A549 treated with ZK216348 at 1 μM for 4 hours (cell line): ENCODE data around the gene ECSCR. TPM values are rescaled to one million over a fixed set of nuclear protein-coding genes. Genes with fewer than 3 reads are reported as not detected.

ENCODE experiments used
- total RNA-seq: library from RNA; stranded (reverse); fragments of 200-300 nt; extraction: Qiagen RNA extraction; gene quantifications from 5 replicates; pipeline ENCODE4 v1.2.3, GENCODE V29; 2022; ENCODE audit warnings: low read depth

The ECSCR gene
- total RNA-seq: not detected in 5 replicates

GRCh38 chr5:139462586-139463276, at the start of gene ECSCR:
ECSCR (minus strand) TSS chr5:139462743; CDS start chr5:139462670, 73 bp downstream.

GRCh38 chr5:139482050-139482889, 19.7 kb upstream of the ECSCR start, which contains the start of gene STING1:
STING1 (minus strand) TSS chr5:139482758; CDS start chr5:139481704, 1,054 bp downstream.

GRCh38 chr5:139470821-139471300, 8.3 kb upstream of the ECSCR start, which contains the start of gene SMIM33:
SMIM33 (plus strand) TSS chr5:139471004; CDS start chr5:139471122, 118 bp downstream.

GRCh38 chr5:139439013-139439903, 23.3 kb downstream of the ECSCR start, which contains the start of gene DNAJC18:
DNAJC18 (minus strand) TSS chr5:139439525; CDS start chr5:139439445, 80 bp downstream.

GRCh38 chr5:139403787-139404483, 58.6 kb downstream of the ECSCR start, which contains the start of gene SPATA24:
SPATA24 (minus strand) TSS chr5:139404089; CDS start chr5:139404060, 29 bp downstream.

Other genes with a start within 250 kb of the ECSCR start
- 114 to 202 TPM (median 181 TPM) in 5 replicates for gene MATR3, start 169.0 kb downstream of the ECSCR start, total RNA-seq
- 72.7 to 120 TPM (median 86.5 TPM) in 5 replicates for gene PAIP2, start 120.9 kb downstream of the ECSCR start, total RNA-seq
- 0.91 to 1.4 TPM (median 1.1 TPM) in 5 replicates for gene SLC23A1, start 79.4 kb downstream of the ECSCR start, total RNA-seq
- gene MZB1, start 72.8 kb downstream of the ECSCR start, total RNA-seq: not detected in 5 replicates
- gene PROB1, start 67.6 kb downstream of the ECSCR start, total RNA-seq: 0.18 to 0.37 TPM (median 0.28 TPM) in 5 replicates
- 4.6 to 5.9 TPM (median 4.9 TPM) in 5 replicates for gene SPATA24, start 58.7 kb downstream of the ECSCR start, total RNA-seq
- gene DNAJC18, start 23.2 kb downstream of the ECSCR start, total RNA-seq: 6.3 to 10.0 TPM (median 7.2 TPM) in 5 replicates
- gene SMIM33, start 8.3 kb upstream of the ECSCR start, total RNA-seq: not detected in 5 replicates
- gene STING1, start 20.0 kb upstream of the ECSCR start, total RNA-seq: 0.53 to 1.3 TPM (median 0.89 TPM) in 5 replicates
- gene UBE2D2, start 98.6 kb upstream of the ECSCR start, total RNA-seq: 129 to 170 TPM (median 163 TPM) in 5 replicates
- 12.7 to 22.8 TPM (median 19.7 TPM) in 5 replicates for gene CXXC5, start 185.6 kb upstream of the ECSCR start, total RNA-seq